Adrenal gland (tissue), 12 donors: ENCODE measurements around the gene ZFYVE16. TPM values are rescaled to one million over a fixed set of nuclear protein-coding genes. Genes with fewer than 3 reads are reported as not detected.
A peak's percentile ranks its signal among the peaks of the same experiment; 100 is the strongest.
"Not testable (repeated sequence)": the region's sequence is repeated elsewhere in the genome, so short reads cannot be mapped to it uniquely, and the experiment has no call there.

Source experiments
- DNase-seq, 7 donors: peaks; one replicate each; pipeline ENCODE4 v3.0.0-alpha.2; 2019 to 2020
- H3K27ac ChIP-seq, 5 donors: fragments of 200-600 bp; sonication (generic) in 4 of 5; 1 replicate in 3 of 5; 2 replicates in 2 of 5; pipeline versions ENCODE4 v1.5.1 to v1.8.0; 2016 to 2020; ENCODE audit warnings: mild to moderate bottlenecking in 1 of 5
- H3K27me3 ChIP-seq: fragments of 200-600 bp; 2 replicates; pipeline ENCODE4 v1.8.0; 2021
- H3K36me3 ChIP-seq, 2 donors: fragments of 200-600 bp; replicated peaks in 1 of 2; 1 replicate in 1 of 2; 2 replicates in 1 of 2; pipeline versions ENCODE4 v1.5.1 to v1.8.0; 2018 to 2022
- H3K4me1 ChIP-seq, 2 donors: fragments of 200-600 bp; replicated peaks in 1 of 2; 1 replicate in 1 of 2; 2 replicates in 1 of 2; pipeline versions ENCODE4 v1.5.1 to v1.8.0; 2018 to 2021
- H3K4me3 ChIP-seq, 4 donors: fragments of 200-600 bp; sonication (generic) in 3 of 4; one replicate each; pipeline ENCODE4 v1.5.1; 2016 to 2018
- H3K9me3 ChIP-seq, 3 donors: fragments of 200-600 bp; sonication (generic) in 1 of 3; replicated peaks in 1 of 3; 1 replicate in 2 of 3; 2 replicates in 1 of 3; pipeline versions ENCODE4 v1.5.1 to v1.8.0; 2016 to 2021
- CTCF ChIP-seq, 6 experiments: fragments of 450-650 bp in 4 of 6; fragments of 200-600 bp in 2 of 6; sonication (generic) in 1 of 6; IDR thresholded peaks; 1 replicate in 5 of 6; 2 replicates in 1 of 6; pipeline versions ENCODE4 v1.5.1 to v1.8.0; 2016 to 2021; ENCODE audit warnings: antibody characterized with exemption in 6 of 6, mild to moderate bottlenecking in 2 of 6, moderate library complexity in 1 of 6
- POLR2A ChIP-seq, 2 donors: fragments of 450-650 bp; IDR thresholded peaks; one replicate each; pipeline ENCODE4 v1.6.1; 2017; ENCODE audit warnings: antibody characterized with exemption in 2 of 2, mild to moderate bottlenecking in 2 of 2, moderate library complexity in 1 of 2
- WGBS, 4 donors: extraction: QIAGEN DNeasy Blood & Tissue Kit in 2 of 4; methylation state at CpG; one replicate each; pipeline versions ENCODE4 v1.1.5 to v1.1.7; 2013 to 2017; 5-methylcytosine and 5-hydroxymethylcytosine counted together
- intact Hi-C, 2 donors: fragments of 100-400 bp; cut with DNase I; formaldehyde crosslinking; loops; one replicate each; pipeline versions ENCODE4 v1.14.1 to v1.15.0; 2022 to 2023
- polyA plus RNA-seq, 3 donors: library from polyadenylated mRNA; stranded (reverse); fragments of 200-250 nt in 2 of 3; fragments of 350-450 nt in 1 of 3; fragmentation: Illumina TruSeq in 1 of 3; extraction: RNeasy Lipid Tissue Mini Kit (QIAGEN cat#74804) in 1 of 3; gene quantifications; one replicate each; pipeline ENCODE4 v1.2.3, GENCODE V29; 2013 to 2014
- total RNA-seq, 9 donors: library from RNA; depleted of rRNA in 4 of 9; stranded (reverse); fragments of >200 nt in 4 of 9; fragments of 120-200 nt in 1 of 9; fragmentation: NEBNext Ultra II Directional in 1 of 9; extraction: Animal tissue kit (Norgen Biotek cat#: 25700) in 1 of 9; gene quantifications; one replicate each; pipeline versions ENCODE4 v1.1.0 to v1.2.4, GENCODE V29; 2013 to 2023
- donor health status: healthy with polysubstance abuse.
- donor health status: Bipolar disorder and iron deficiency.
- donor health status: DM: yes; HTN: yes; CAD: no.
- donor health status: DM: no; HTN: no; CAD: no.
- donor health status: DM: no; HTN: no; CAD: no.
- donor health status: DM: yes; HTN: yes; CAD: no.

Gene ZFYVE16
- total and polyA plus RNA-seq, 12 donors = 14.3 to 56.3 (median 36.4) TPM

- TF ChIP-seq POLR2A (IDR thresholded peaks at IDR 0.05) (no peak), CTCF (IDR thresholded peaks at IDR 0.05) (no peak)
- peak in 1 of 7 donors; percentile 9 for DNase-seq
- no peak overlapping the region for H3K4me3 ChIP-seq
- WGBS, 4 donors = 67 to 78% (median 70%) methylated on average over 4 of the region's 4 CpGs
- no peaks in the 10 kb centered on the region for H3K36me3 ChIP-seq
- peaks cover 0 to 8% (median 0%) of the 10 kb centered on the region in 3 donors for H3K9me3 ChIP-seq
- peak overlapping the region in 1 of 5 donors; percentile 7 for H3K27ac ChIP-seq
- intact Hi-C loops = no loop called here
- peaks cover 0 to 10% of the 10 kb centered on the region in 2 donors for H3K4me1 ChIP-seq
- no peaks in the 10 kb centered on the region for H3K27me3 ChIP-seq
These were observed 59.0 kb downstream of the ZFYVE16 start for GRCh38 chr5:80466669-80467485.

DNA sequence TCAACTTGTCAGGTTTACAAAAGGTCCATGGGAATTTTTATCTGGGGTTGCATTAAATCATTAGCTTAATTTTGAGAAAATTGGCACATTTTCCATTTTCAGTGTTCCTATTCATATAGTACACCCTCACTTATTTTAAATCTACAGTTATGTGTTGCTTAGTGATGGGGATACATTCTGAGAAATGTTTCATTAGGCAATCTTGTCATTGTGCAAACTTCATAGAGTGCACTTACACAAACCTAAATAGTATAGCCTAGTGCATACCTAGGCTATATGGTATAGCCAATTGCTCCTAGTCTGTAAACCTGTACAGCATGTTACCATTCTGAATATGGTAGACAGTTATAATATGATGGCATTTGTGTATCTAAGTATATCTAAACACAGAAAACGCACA is 60.3 kb downstream of the ZFYVE16 start:
- TF ChIP-seq POLR2A (IDR thresholded peaks at IDR 0.05) = no peak
- TF ChIP-seq CTCF (IDR thresholded peaks at IDR 0.05) = no peak
- no peaks in the 10 kb centered on the region for H3K36me3 ChIP-seq

DNA sequence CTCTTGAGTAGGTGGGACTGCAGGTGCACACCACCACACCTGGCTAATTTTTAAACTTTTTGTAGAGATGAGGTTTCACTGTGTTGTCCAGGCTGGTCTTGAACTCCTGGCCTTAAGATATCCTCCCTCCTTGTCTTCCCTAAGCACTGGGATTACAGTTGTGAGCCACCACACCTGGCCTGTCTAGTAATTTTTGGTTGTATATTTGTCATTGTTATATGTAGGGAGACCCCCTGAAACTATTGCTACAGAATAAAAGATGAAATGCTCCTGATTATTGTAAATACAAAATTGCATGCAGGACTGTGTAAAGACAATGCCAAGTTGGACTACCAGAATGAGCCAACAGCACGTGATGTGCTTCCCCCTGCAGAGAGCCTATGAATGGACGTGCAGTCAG is 62.8 kb downstream of the ZFYVE16 start:
- H3K27ac ChIP-seq, intact Hi-C loops, H3K27me3 ChIP-seq, H3K4me3 ChIP-seq, DNase-seq, H3K9me3 ChIP-seq, H3K4me1 ChIP-seq: not testable (repeated sequence)
- 83 to 100% (median 100%) methylated on average over 2 of the region's 2 CpGs for WGBS, 4 donors
- peaks cover 0 to 23% of the 10 kb centered on the region in 2 donors for H3K36me3 ChIP-seq

More for the DNA sequence above, 60.3 kb downstream of the ZFYVE16 start:
- DNase-seq = no peak
- H3K9me3 ChIP-seq = peaks cover 0 to 4% (median 0%) of the 10 kb centered on the region in 3 donors
- H3K27me3 ChIP-seq = no peaks in the 10 kb centered on the region
- H3K27ac ChIP-seq = no peak overlapping the region
- H3K4me1 ChIP-seq = peaks cover 0 to 10% of the 10 kb centered on the region in 2 donors
- 94 to 100% (median 98%) methylated on average over 1 of the region's 1 CpG for WGBS, 4 donors
- intact Hi-C loops = no loop called here
- no peak overlapping the region for H3K4me3 ChIP-seq

GRCh38 chr5:80474929-80475328 is 67.1 kb downstream of the ZFYVE16 start:
- WGBS, 4 donors = 95 to 98% (median 97%) methylated on average over 2 of the region's 2 CpGs
- intact Hi-C loops = no loop called here
- H3K36me3 ChIP-seq = peaks cover 0 to 29% of the 10 kb centered on the region in 2 donors

More at GRCh38 chr5:80474929-80475328, 67.1 kb downstream of the ZFYVE16 start:
- no peak for DNase-seq
- Histone ChIP-seq H3K27ac (no peak overlapping the region), H3K9me3 (no peaks in the 10 kb centered on the region), H3K27me3 (no peaks in the 10 kb centered on the region), H3K4me1 (no peaks in the 10 kb centered on the region), H3K4me3 (no peak overlapping the region)
- TF ChIP-seq POLR2A (IDR thresholded peaks at IDR 0.05) (no peak), CTCF (IDR thresholded peaks at IDR 0.05) (no peak)
